ENCODE data around the gene SKIC8. TPM values are rescaled to one million over a fixed set of nuclear protein-coding genes. Genes with fewer than 3 reads are reported as not detected.

The SKIC8 gene
- total and polyA plus RNA-seq, 2 donors = 63.9 to 91.1 TPM

DNA sequence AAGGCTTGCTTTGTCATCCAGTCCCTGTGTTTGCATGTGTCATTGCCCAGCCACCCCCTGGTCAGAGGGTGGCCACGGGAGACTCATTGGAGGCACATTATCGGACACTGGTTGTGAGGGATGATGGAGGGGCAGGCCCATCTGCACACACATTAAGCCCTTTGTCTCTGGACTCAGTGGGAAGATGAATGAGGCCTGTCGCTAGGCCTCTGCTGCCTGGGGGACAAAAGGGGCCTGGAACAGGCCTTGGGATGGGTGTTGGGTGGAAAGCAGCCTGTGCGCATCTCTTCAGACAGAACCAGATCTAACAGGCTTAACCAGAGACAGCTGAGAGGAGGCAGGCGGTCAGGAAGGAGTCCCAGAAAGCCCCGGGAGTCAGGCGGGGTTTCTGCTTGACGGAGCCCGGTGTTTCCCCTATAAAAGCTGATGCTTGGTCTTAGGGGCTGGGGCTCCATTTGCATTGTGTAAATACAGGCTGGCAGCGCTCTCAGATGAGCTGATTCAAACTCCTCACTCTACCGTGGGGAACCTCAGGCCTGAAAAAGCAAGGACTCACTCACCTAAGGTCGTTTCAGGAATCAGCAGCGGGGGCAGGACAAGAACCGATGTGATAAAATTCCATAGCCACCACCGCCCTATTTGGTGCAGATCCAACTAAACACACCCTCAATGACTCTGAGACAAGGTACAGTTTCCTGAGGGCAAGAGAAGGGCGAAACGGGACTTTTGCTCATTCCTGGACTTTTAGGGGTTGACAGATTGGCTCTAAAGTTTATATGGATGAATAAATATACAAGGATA lies 17.1 kb upstream of the SKIC8 start:
- no peak overlapping the region for H3K4me3 ChIP-seq (ENCODE audit: low read length in 2 of 2)
- H3K27ac ChIP-seq (ENCODE audit: low read depth in 1 of 2, low read length in 1 of 2) = peak overlapping the region in 1 of 2 donors; percentile 33
- DNase-seq (ENCODE audit: low read depth in 6 of 9, low spot score in 9 of 9) = no peak
- H3K4me1 ChIP-seq (ENCODE audit: control insufficient read depth in 2 of 2, insufficient read depth in 2 of 2, low read length in 2 of 2) = peaks cover 0 to 2% of the 10 kb centered on the region in 2 donors
- no peaks in the 10 kb centered on the region for H3K9me3 ChIP-seq (ENCODE audit: control insufficient read depth in 2 of 2, insufficient read depth in 1 of 2, low read length in 1 of 2)
- no peaks in the 10 kb centered on the region for H3K27me3 ChIP-seq (ENCODE audit: control insufficient read depth in 2 of 2, insufficient read depth in 1 of 2, low read length in 1 of 2)
- 93% methylated on average over 17 of the region's 17 CpGs for WGBS
- H3K36me3 ChIP-seq (ENCODE audit: control insufficient read depth in 2 of 2, insufficient read depth in 2 of 2, low read length in 1 of 2) = no peaks in the 10 kb centered on the region

DNA sequence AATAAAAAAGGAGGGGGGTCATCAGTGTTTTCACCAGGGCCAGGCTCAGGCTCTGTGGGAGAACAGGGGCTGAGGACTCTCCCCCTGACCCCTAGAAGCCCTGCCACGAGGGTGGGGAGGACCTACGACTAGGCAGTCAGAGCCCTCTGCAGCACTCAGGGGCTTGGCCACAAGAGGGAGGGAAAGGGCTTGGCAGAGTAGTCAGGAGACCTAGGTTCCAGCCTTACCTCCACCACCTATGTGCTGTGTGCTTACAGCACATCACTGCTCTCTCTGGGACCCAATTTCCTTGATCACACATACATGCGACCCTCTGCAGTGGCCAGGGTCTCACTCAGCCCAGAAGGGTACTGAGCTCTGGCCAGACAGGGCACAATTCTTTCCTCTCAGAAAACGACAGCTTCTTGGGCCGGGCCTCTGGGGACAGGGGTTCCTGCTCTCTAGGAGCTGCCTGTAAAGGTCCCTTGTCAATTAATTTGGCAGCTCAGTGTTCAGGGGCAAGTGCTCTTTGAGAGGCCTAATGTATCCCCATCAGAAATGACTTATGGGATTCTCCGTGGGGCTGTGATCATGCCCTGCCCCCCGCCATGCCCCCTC lies 16.4 kb upstream of the SKIC8 start:
- WGBS = 90% methylated on average over 7 of the region's 7 CpGs
- no peaks in the 10 kb centered on the region for H3K27me3 ChIP-seq (ENCODE audit: control insufficient read depth in 2 of 2, insufficient read depth in 1 of 2, low read length in 1 of 2)
- no peaks in the 10 kb centered on the region for H3K36me3 ChIP-seq (ENCODE audit: control insufficient read depth in 2 of 2, insufficient read depth in 2 of 2, low read length in 1 of 2)
- H3K9me3 ChIP-seq (ENCODE audit: control insufficient read depth in 2 of 2, insufficient read depth in 1 of 2, low read length in 1 of 2) = no peaks in the 10 kb centered on the region
- H3K27ac ChIP-seq (ENCODE audit: low read depth in 1 of 2, low read length in 1 of 2) = peak overlapping the region in 1 of 2 donors; percentile 33
- H3K4me3 ChIP-seq (ENCODE audit: low read length in 2 of 2) = no peak overlapping the region
- no peak for DNase-seq (ENCODE audit: low read depth in 6 of 9, low spot score in 9 of 9)
- peaks cover 0 to 2% of the 10 kb centered on the region in 2 donors for H3K4me1 ChIP-seq (ENCODE audit: control insufficient read depth in 2 of 2, insufficient read depth in 2 of 2, low read length in 2 of 2)

- H3K4me3 ChIP-seq (ENCODE audit: low read length in 2 of 2) = no peak overlapping the region
- DNase-seq (ENCODE audit: low read depth in 6 of 9, low spot score in 9 of 9) = no peak
- no peak overlapping the region for H3K27ac ChIP-seq (ENCODE audit: low read depth in 1 of 2, low read length in 1 of 2)
- WGBS = 95% methylated on average over 7 of the region's 7 CpGs
- no peaks in the 10 kb centered on the region for H3K9me3 ChIP-seq (ENCODE audit: control insufficient read depth in 2 of 2, insufficient read depth in 1 of 2, low read length in 1 of 2)
- peaks cover 0 to 2% of the 10 kb centered on the region in 2 donors for H3K4me1 ChIP-seq (ENCODE audit: control insufficient read depth in 2 of 2, insufficient read depth in 2 of 2, low read length in 2 of 2)
- no peaks in the 10 kb centered on the region for H3K36me3 ChIP-seq (ENCODE audit: control insufficient read depth in 2 of 2, insufficient read depth in 2 of 2, low read length in 1 of 2)
- H3K27me3 ChIP-seq (ENCODE audit: control insufficient read depth in 2 of 2, insufficient read depth in 1 of 2, low read length in 1 of 2) = no peaks in the 10 kb centered on the region
Observed at GRCh38 chr15:78314181-78314581, 14.8 kb upstream of the SKIC8 start.

- Histone ChIP-seq H3K27ac (ENCODE audit: low read depth in 1 of 2, low read length in 1 of 2) (no peak overlapping the region), H3K36me3 (ENCODE audit: control insufficient read depth in 2 of 2, insufficient read depth in 2 of 2, low read length in 1 of 2) (no peaks in the 10 kb centered on the region), H3K4me1 (ENCODE audit: control insufficient read depth in 2 of 2, insufficient read depth in 2 of 2, low read length in 2 of 2) (peaks cover 0 to 2% of the 10 kb centered on the region in 2 donors), H3K27me3 (ENCODE audit: control insufficient read depth in 2 of 2, insufficient read depth in 1 of 2, low read length in 1 of 2) (peaks cover 0 to 1% of the 10 kb centered on the region in 2 donors), H3K4me3 (ENCODE audit: low read length in 2 of 2) (no peak overlapping the region), H3K9me3 (ENCODE audit: control insufficient read depth in 2 of 2, insufficient read depth in 1 of 2, low read length in 1 of 2) (no peaks in the 10 kb centered on the region)
- DNase-seq (ENCODE audit: low read depth in 6 of 9, low spot score in 9 of 9) = no peak
- WGBS = 84% methylated on average over 8 of the region's 8 CpGs
Observed at GRCh38 chr15:78313383-78313782, 14.0 kb upstream of the SKIC8 start.

DNA sequence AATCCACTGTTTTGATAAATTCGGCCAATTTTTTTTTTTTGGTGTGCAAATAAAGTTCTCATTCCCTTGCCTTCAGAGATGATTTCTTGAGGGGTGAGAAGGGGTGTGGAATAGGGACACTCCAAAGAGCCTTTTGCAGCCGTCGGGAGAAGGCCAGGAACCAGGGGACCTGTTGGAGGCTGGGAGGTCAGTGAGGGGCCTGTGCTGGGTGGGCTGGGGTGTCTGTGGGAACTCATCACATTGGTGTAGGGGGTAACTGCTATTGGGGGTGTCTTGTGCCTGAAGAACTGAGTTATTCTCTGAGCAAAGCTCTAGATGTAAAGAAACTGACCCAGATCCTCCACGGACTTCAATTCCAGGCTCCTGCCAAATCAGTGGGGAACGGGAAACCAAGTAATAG lies 13.5 kb upstream of the SKIC8 start:
- WGBS = 90% methylated on average over 5 of the region's 5 CpGs
- Histone ChIP-seq H3K36me3 (ENCODE audit: control insufficient read depth in 2 of 2, insufficient read depth in 2 of 2, low read length in 1 of 2) (no peaks in the 10 kb centered on the region), H3K27me3 (ENCODE audit: control insufficient read depth in 2 of 2, insufficient read depth in 1 of 2, low read length in 1 of 2) (peaks cover 0 to 4% of the 10 kb centered on the region in 2 donors), H3K9me3 (ENCODE audit: control insufficient read depth in 2 of 2, insufficient read depth in 1 of 2, low read length in 1 of 2) (no peaks in the 10 kb centered on the region), H3K27ac (ENCODE audit: low read depth in 1 of 2, low read length in 1 of 2) (no peak overlapping the region), H3K4me3 (ENCODE audit: low read length in 2 of 2) (no peak overlapping the region), H3K4me1 (ENCODE audit: control insufficient read depth in 2 of 2, insufficient read depth in 2 of 2, low read length in 2 of 2) (peaks cover 0 to 2% of the 10 kb centered on the region in 2 donors)
- DNase-seq (ENCODE audit: low read depth in 6 of 9, low spot score in 9 of 9) = no peak

- Histone ChIP-seq H3K4me3 (ENCODE audit: low read length in 2 of 2) (no peak overlapping the region), H3K27ac (ENCODE audit: low read depth in 1 of 2, low read length in 1 of 2) (no peak overlapping the region), H3K36me3 (ENCODE audit: control insufficient read depth in 2 of 2, insufficient read depth in 2 of 2, low read length in 1 of 2) (no peaks in the 10 kb centered on the region), H3K27me3 (ENCODE audit: control insufficient read depth in 2 of 2, insufficient read depth in 1 of 2, low read length in 1 of 2) (peaks cover 0 to 4% of the 10 kb centered on the region in 2 donors), H3K4me1 (ENCODE audit: control insufficient read depth in 2 of 2, insufficient read depth in 2 of 2, low read length in 2 of 2) (peaks cover 0 to 2% of the 10 kb centered on the region in 2 donors), H3K9me3 (ENCODE audit: control insufficient read depth in 2 of 2, insufficient read depth in 1 of 2, low read length in 1 of 2) (no peaks in the 10 kb centered on the region)
- 85% methylated on average over 4 of the region's 4 CpGs for WGBS
- DNase-seq (ENCODE audit: low read depth in 6 of 9, low spot score in 9 of 9) = no peak
Observed at GRCh38 chr15:78312536-78312935, 13.1 kb upstream of the SKIC8 start.

DNA sequence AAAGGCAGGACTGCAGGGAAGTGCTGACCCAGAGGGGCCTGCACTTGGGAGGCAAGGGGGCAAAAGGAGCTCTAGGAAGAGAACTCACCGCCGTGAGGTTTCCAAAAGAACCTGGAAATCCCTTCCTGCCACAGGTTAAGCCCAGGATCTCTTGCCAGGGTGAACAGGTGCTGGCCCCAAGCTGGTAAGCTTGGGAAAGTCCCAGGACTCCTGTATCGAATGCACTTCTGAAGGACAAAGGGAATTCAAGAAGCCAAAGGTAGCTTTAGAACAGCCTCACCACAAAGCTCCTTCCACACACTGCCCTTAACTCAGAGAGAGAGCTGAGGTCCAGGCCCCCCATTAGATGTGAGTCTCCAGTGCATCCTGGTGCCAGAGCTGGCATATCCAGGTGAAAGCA lies 11.9 kb upstream of the SKIC8 start:
- Histone ChIP-seq H3K9me3 (ENCODE audit: control insufficient read depth in 2 of 2, insufficient read depth in 1 of 2, low read length in 1 of 2) (no peaks in the 10 kb centered on the region), H3K36me3 (ENCODE audit: control insufficient read depth in 2 of 2, insufficient read depth in 2 of 2, low read length in 1 of 2) (no peaks in the 10 kb centered on the region), H3K4me3 (ENCODE audit: low read length in 2 of 2) (no peak overlapping the region), H3K4me1 (ENCODE audit: control insufficient read depth in 2 of 2, insufficient read depth in 2 of 2, low read length in 2 of 2) (peaks cover 0 to 2% of the 10 kb centered on the region in 2 donors), H3K27me3 (ENCODE audit: control insufficient read depth in 2 of 2, insufficient read depth in 1 of 2, low read length in 1 of 2) (peaks cover 0 to 8% of the 10 kb centered on the region in 2 donors), H3K27ac (ENCODE audit: low read depth in 1 of 2, low read length in 1 of 2) (no peak overlapping the region)
- 95% methylated on average over 3 of the region's 3 CpGs for WGBS
- DNase-seq (ENCODE audit: low read depth in 6 of 9, low spot score in 9 of 9) = no peak

DNA sequence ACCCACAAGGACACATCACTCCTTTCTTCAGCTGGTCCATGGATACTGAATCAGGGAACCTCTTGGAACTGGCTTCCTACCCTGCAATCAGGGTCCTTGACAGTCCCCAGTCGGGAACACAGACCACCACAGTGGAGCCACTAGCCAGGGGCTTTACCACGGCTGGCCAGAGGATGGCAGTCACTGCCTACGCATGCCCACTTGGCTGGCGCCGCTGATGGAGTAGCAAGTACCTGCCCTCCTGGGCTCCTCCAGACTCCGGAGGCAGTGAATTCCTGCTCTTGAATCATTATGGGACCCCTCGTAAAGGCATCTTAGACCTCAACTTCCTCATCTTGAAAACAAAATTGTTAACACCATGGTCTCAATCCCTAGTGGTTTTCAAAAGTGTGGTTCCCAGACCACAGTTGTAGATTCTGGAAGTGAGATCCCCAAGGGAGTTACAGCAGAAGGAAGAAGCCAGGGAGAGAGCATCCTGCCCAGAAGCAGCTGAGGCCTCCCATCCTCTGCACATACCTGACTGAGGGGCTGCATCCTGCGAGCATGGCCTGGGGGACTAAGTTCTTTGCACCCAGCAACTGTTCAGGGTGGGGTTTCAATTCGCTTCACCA lies 9.1 kb upstream of the SKIC8 start:
- DNase-seq (ENCODE audit: low read depth in 6 of 9, low spot score in 9 of 9) = peak in 6 of 9 donors; percentile 5 to 54 (median 24)
- H3K27me3 ChIP-seq (ENCODE audit: control insufficient read depth in 2 of 2, insufficient read depth in 1 of 2, low read length in 1 of 2) = peaks cover 0 to 19% of the 10 kb centered on the region in 2 donors
- H3K27ac ChIP-seq (ENCODE audit: low read depth in 1 of 2, low read length in 1 of 2) = no peak overlapping the region
- WGBS = 24% methylated on average over 9 of the region's 9 CpGs
- no peaks in the 10 kb centered on the region for H3K36me3 ChIP-seq (ENCODE audit: control insufficient read depth in 2 of 2, insufficient read depth in 2 of 2, low read length in 1 of 2)
- peaks cover 0 to 2% of the 10 kb centered on the region in 2 donors for H3K4me1 ChIP-seq (ENCODE audit: control insufficient read depth in 2 of 2, insufficient read depth in 2 of 2, low read length in 2 of 2)
- no peaks in the 10 kb centered on the region for H3K9me3 ChIP-seq (ENCODE audit: control insufficient read depth in 2 of 2, insufficient read depth in 1 of 2, low read length in 1 of 2)
- no peak overlapping the region for H3K4me3 ChIP-seq (ENCODE audit: low read length in 2 of 2)

- no peak for DNase-seq (ENCODE audit: low read depth in 6 of 9, low spot score in 9 of 9)
- Histone ChIP-seq H3K4me1 (ENCODE audit: control insufficient read depth in 2 of 2, insufficient read depth in 2 of 2, low read length in 2 of 2) (peaks cover 0 to 2% of the 10 kb centered on the region in 2 donors), H3K27me3 (ENCODE audit: control insufficient read depth in 2 of 2, insufficient read depth in 1 of 2, low read length in 1 of 2) (peaks cover 0 to 19% of the 10 kb centered on the region in 2 donors), H3K36me3 (ENCODE audit: control insufficient read depth in 2 of 2, insufficient read depth in 2 of 2, low read length in 1 of 2) (no peaks in the 10 kb centered on the region), H3K4me3 (ENCODE audit: low read length in 2 of 2) (no peak overlapping the region), H3K9me3 (ENCODE audit: control insufficient read depth in 2 of 2, insufficient read depth in 1 of 2, low read length in 1 of 2) (no peaks in the 10 kb centered on the region), H3K27ac (ENCODE audit: low read depth in 1 of 2, low read length in 1 of 2) (no peak overlapping the region)
- WGBS = 72% methylated on average over 6 of the region's 6 CpGs
Observed at GRCh38 chr15:78307976-78308375, 8.6 kb upstream of the SKIC8 start.

Measured in thymus (tissue), 11 donors.